Activated B cell treated with CpG ODN at 0.5 μM for 24 hours (primary cell): ENCODE measurements around the gene KCNMA1. TPM values are rescaled to one million over a fixed set of nuclear protein-coding genes. Genes with fewer than 3 reads are reported as not detected.

ENCODE experiments used
- ATAC-seq: fragments of 200-7000 bp; cut with Tn5 transposase; one replicate; pipeline ENCODE4 v1.10.0; 2021; ENCODE audit warnings: low read depth, mild to moderate bottlenecking, moderate library complexity
- CTCF ChIA-PET: fragments of 350-600 bp; sonication (Branson Sonifier 250); formaldehyde crosslinking; loops from one replicate; lab custom pipeline; 2021; ENCODE audit warnings: antibody characterized with exemption; lab: Charles Lee
- POLR2A ChIA-PET: fragments of 350-600 bp; sonication (Branson Sonifier 250); formaldehyde crosslinking; loops from one replicate; lab custom pipeline; 2021; ENCODE audit warnings: antibody characterized with exemption; lab: Charles Lee
- DNase-seq: peaks from one replicate; pipeline ENCODE4 v3.0.0; 2022
- H3K27ac Mint-ChIP-seq: one replicate; pipeline ENCODE4 v1.8.0; 2020; ENCODE audit warnings: mixed read lengths
- H3K27me3 Mint-ChIP-seq: one replicate; pipeline ENCODE4 v1.8.0; 2021; ENCODE audit warnings: mixed read lengths
- H3K36me3 Mint-ChIP-seq: one replicate; pipeline ENCODE4 v1.8.0; 2021; ENCODE audit warnings: low read depth, mixed read lengths
- H3K4me1 Mint-ChIP-seq: one replicate; pipeline ENCODE4 v1.8.0; 2021; ENCODE audit warnings: mixed read lengths
- H3K4me3 Mint-ChIP-seq: one replicate; pipeline ENCODE4 v1.8.0; 2020; ENCODE audit warnings: mild to moderate bottlenecking, mixed read lengths
- H3K9me3 Mint-ChIP-seq: one replicate; pipeline ENCODE4 v1.8.0; 2020; ENCODE audit warnings: mixed read lengths
- CTCF ChIP-seq: fragments of 200-600 bp; IDR thresholded peaks from one replicate; pipeline ENCODE4 v1.8.0; 2022; ENCODE audit warnings: antibody characterized with exemption, mild to moderate bottlenecking
- intact Hi-C: fragments of 100-400 bp; cut with micrococcal nuclease; formaldehyde crosslinking; loops from one replicate; pipeline ENCODE4 v1.15.1; 2024
- total RNA-seq: library from RNA; stranded (reverse); gene quantifications from 2 replicates; pipeline ENCODE4 v1.2.3, GENCODE V29; 2022

The KCNMA1 gene
- total RNA-seq, 1 donor from 2014 or later: 3.7 TPM

GRCh38 chr10:77160679-77161078 is 476.9 kb downstream of the KCNMA1 start:
- intact Hi-C loops: no loop called here
- ATAC-seq: no peak
- Mint-ChIP-seq H3K4me1 (peaks cover 2% of the 10 kb centered on the region), H3K4me3 (no peak overlapping the region), H3K9me3 (no peaks in the 10 kb centered on the region), H3K27me3 (peaks cover 11% of the 10 kb centered on the region), H3K27ac (no peak overlapping the region), H3K36me3 (no peaks in the 10 kb centered on the region)
- ChIA-PET CTCF (no interaction called here), POLR2A (no interaction called here)
- TF ChIP-seq CTCF: no peak
- no peak for DNase-seq

GRCh38 chr10:77159538-77160110 is 478.0 kb downstream of the KCNMA1 start:
- no peaks in the 10 kb centered on the region for H3K9me3 Mint-ChIP-seq
- no peak for DNase-seq
- no peaks in the 10 kb centered on the region for H3K36me3 Mint-ChIP-seq
- CTCF ChIA-PET: interaction anchor here (1.0 to 1.3 kb wide), 2 partner anchors 14 to 23 kb away, joined by 3 to 5 read pairs; no protein-coding TSS in a partner anchor
- no peak overlapping the region for H3K27ac Mint-ChIP-seq
- no peak for TF ChIP-seq CTCF
- no peak for ATAC-seq
- POLR2A ChIA-PET: no interaction called here
- H3K4me1 Mint-ChIP-seq: no peaks in the 10 kb centered on the region
- intact Hi-C loops: no loop called here
- H3K27me3 Mint-ChIP-seq: peaks cover 7% of the 10 kb centered on the region
- H3K4me3 Mint-ChIP-seq: no peak overlapping the region

GRCh38 chr10:77158666-77159065 is 478.9 kb downstream of the KCNMA1 start:
- H3K4me3 Mint-ChIP-seq: no peak overlapping the region
- CTCF ChIA-PET: interaction anchor here (1.0 to 1.3 kb wide), 4 partner anchors 15 to 485 kb away, joined by 3 read pairs; no protein-coding TSS in a partner anchor
- ATAC-seq: no peak
- no peaks in the 10 kb centered on the region for H3K4me1 Mint-ChIP-seq
- no peak for DNase-seq
- POLR2A ChIA-PET: no interaction called here
- H3K27ac Mint-ChIP-seq: no peak overlapping the region
- intact Hi-C loops: no loop called here
- H3K36me3 Mint-ChIP-seq: no peaks in the 10 kb centered on the region
- no peaks in the 10 kb centered on the region for H3K27me3 Mint-ChIP-seq
- H3K9me3 Mint-ChIP-seq: no peaks in the 10 kb centered on the region
- TF ChIP-seq CTCF: no peak

- Mint-ChIP-seq H3K27me3 (no peaks in the 10 kb centered on the region), H3K9me3 (no peaks in the 10 kb centered on the region), H3K4me3 (no peak overlapping the region), H3K27ac (no peak overlapping the region), H3K4me1 (no peaks in the 10 kb centered on the region), H3K36me3 (no peaks in the 10 kb centered on the region)
- intact Hi-C loops: no loop called here
- ChIA-PET POLR2A (no interaction called here), CTCF (interaction anchor here (0.6 kb wide), 1 partner anchor 853 kb away, joined by 5 read pairs; no protein-coding TSS in a partner anchor)
- ATAC-seq (no peak), DNase-seq (no peak)
- no peak for TF ChIP-seq CTCF
Observed at GRCh38 chr10:77157248-77158019, 480.2 kb downstream of the KCNMA1 start.

- DNase-seq (no peak), ATAC-seq (no peak)
- Mint-ChIP-seq H3K27ac (no peak overlapping the region), H3K36me3 (no peaks in the 10 kb centered on the region), H3K4me3 (no peak overlapping the region), H3K27me3 (no peaks in the 10 kb centered on the region), H3K4me1 (no peaks in the 10 kb centered on the region), H3K9me3 (no peaks in the 10 kb centered on the region)
- TF ChIP-seq CTCF: no peak
- ChIA-PET POLR2A (interaction anchor here (0.7 kb wide), 1 partner anchor 846 kb away, joined by 5 read pairs; no protein-coding TSS in a partner anchor), CTCF (no interaction called here)
- intact Hi-C loops: no loop called here
Observed at GRCh38 chr10:77156406-77156879, 481.2 kb downstream of the KCNMA1 start.
